A549 (cell line): ENCODE measurements around the gene PALLD.

Experiments used
- ATOH8 ChIP-seq: fragments of 250-450 bp; sonication (Bioruptor Pico); IDR thresholded peaks from 2 replicates; pipeline ENCODE4 v1.5.0; 2020; ENCODE audit warnings: low read depth, mild to moderate bottlenecking, moderate library complexity
- CHD2 ChIP-seq: fragments of 150-350 bp; IDR thresholded peaks from 2 replicates; pipeline ENCODE4 v1.6.1; 2014; ENCODE audit warnings: low read length; ENCODE audit not compliant: partially characterized antibody
- CTCF ChIP-seq: fragments of >200 bp; sonication (Bioruptor Twin); formaldehyde crosslinking; IDR thresholded peaks from 3 replicates; pipeline ENCODE4 v1.5.1; 2016
- ELK1 ChIP-seq: fragments of 150-350 bp; IDR thresholded peaks from 2 replicates; pipeline ENCODE4 v1.6.1; 2014; ENCODE audit warnings: low read depth, mild to moderate bottlenecking, low read length
- EP300 ChIP-seq, 2 experiments: fragments of >200 bp; sonication (Bioruptor Twin); formaldehyde crosslinking; IDR thresholded peaks; 2 replicates in 1 of 2; 3 replicates in 1 of 2; pipeline ENCODE4 v1.6.1; 2016 to 2017
- HDAC2 ChIP-seq: fragments of 200-600 bp; sonication (generic); IDR thresholded peaks from 2 replicates; pipeline ENCODE4 v1.6.1; 2016
- JUN ChIP-seq, 2 experiments: fragments of >200 bp; sonication (Bioruptor Twin); formaldehyde crosslinking; IDR thresholded peaks; 2 replicates in 1 of 2; 3 replicates in 1 of 2; pipeline ENCODE4 v1.6.1; 2016 to 2017
- KDM1A ChIP-seq: fragments of 200-600 bp; sonication (generic); IDR thresholded peaks from 2 replicates; pipeline ENCODE4 v1.6.1; 2016; ENCODE audit warnings: low read depth, mild to moderate bottlenecking
- MYC ChIP-seq: IDR thresholded peaks from 2 replicates; pipeline ENCODE4 v1.6.1; 2012; ENCODE audit warnings: mild to moderate bottlenecking, inconsistent platforms, low read length, improper control_type of control experiment, borderline replicate concordance
- POLR2A ChIP-seq: IDR thresholded peaks from 2 replicates; pipeline ENCODE4 v1.6.1; 2012; ENCODE audit warnings: mild to moderate bottlenecking, low read length
- REST ChIP-seq: fragments of 200-600 bp; sonication (generic); IDR thresholded peaks from 2 replicates; pipeline ENCODE4 v1.6.1; 2016; ENCODE audit warnings: antibody characterized with exemption, mild to moderate bottlenecking, moderate library complexity
- RNF2 ChIP-seq: fragments of 200-600 bp; sonication (generic); IDR thresholded peaks from 2 replicates; pipeline ENCODE4 v1.6.1; 2016; ENCODE audit warnings: low read depth, mild to moderate bottlenecking, antibody characterized with exemption, moderate library complexity, borderline replicate concordance

GRCh38 chr4:168622600-168622999 lies 125.7 kb downstream of the PALLD start:
- no peak for TF ChIP-seq POLR2A
- no peak for TF ChIP-seq KDM1A
- no peak for TF ChIP-seq ATOH8 (CRISPR knock-in tag)
- TF ChIP-seq CTCF = no peak
- TF ChIP-seq RNF2 = no peak
- no peak for TF ChIP-seq EP300 (IDR thresholded peaks at IDR 0.05)
- no peak for TF ChIP-seq CHD2
- no peak for TF ChIP-seq JUN (IDR thresholded peaks at IDR 0.05)
- TF ChIP-seq MYC = no peak
- no peak for TF ChIP-seq REST
- no peak for TF ChIP-seq HDAC2
- TF ChIP-seq ELK1 = no peak
